Liver (tissue), 9 donors: ENCODE results near the gene BARHL2. TPM values are rescaled to one million over a fixed set of nuclear protein-coding genes. Genes with fewer than 3 reads are reported as not detected.

ENCODE experiments used
- DNase-seq: peaks from one replicate; pipeline ENCODE4 v3.0.0-alpha.2; 2017; ENCODE audit warnings: low spot score
- H3K27ac ChIP-seq, 2 donors: one replicate each; pipeline ENCODE4 v1.7.0; 2013; ENCODE audit warnings: inconsistent platforms in 2 of 2, low read length in 2 of 2, control low read depth in 1 of 2, low read depth in 1 of 2, mild to moderate bottlenecking in 1 of 2
- H3K27me3 ChIP-seq, 4 donors: one replicate each; pipeline versions ENCODE4 v1.6.1 to v1.7.0; 2013; ENCODE audit warnings: low read length in 3 of 4, inconsistent platforms in 1 of 4, mild to moderate bottlenecking in 1 of 4, moderate library complexity in 1 of 4; ENCODE audit not compliant: control insufficient read depth in 4 of 4, insufficient read depth in 4 of 4
- H3K36me3 ChIP-seq, 4 donors: one replicate each; pipeline versions ENCODE4 v1.6.1 to v1.7.0; 2013; ENCODE audit warnings: low read length in 3 of 4, mild to moderate bottlenecking in 3 of 4, low read depth in 1 of 4, moderate library complexity in 1 of 4; ENCODE audit not compliant: control insufficient read depth in 4 of 4, insufficient read depth in 3 of 4
- H3K4me1 ChIP-seq, 4 donors: one replicate each; pipeline versions ENCODE4 v1.6.1 to v1.7.0; 2013; ENCODE audit warnings: low read length in 3 of 4, mild to moderate bottlenecking in 3 of 4, moderate library complexity in 1 of 4; ENCODE audit not compliant: control insufficient read depth in 4 of 4, insufficient read depth in 4 of 4
- H3K4me3 ChIP-seq, 3 donors: one replicate each; pipeline versions ENCODE4 v1.6.1 to v1.7.0; 2013; ENCODE audit warnings: low read length in 3 of 3, control low read depth in 1 of 3, low read depth in 1 of 3, mild to moderate bottlenecking in 1 of 3
- H3K9ac ChIP-seq, 2 donors: one replicate each; pipeline ENCODE4 v1.7.0; 2013; ENCODE audit warnings: low read length in 2 of 2, mild to moderate bottlenecking in 2 of 2, moderate library complexity in 2 of 2, control low read depth in 1 of 2, low read depth in 1 of 2
- H3K9me3 ChIP-seq, 4 donors: one replicate each; pipeline versions ENCODE4 v1.6.1 to v1.7.0; 2013; ENCODE audit warnings: low read length in 3 of 4; ENCODE audit not compliant: control insufficient read depth in 4 of 4
- FOXA1 ChIP-seq: IDR thresholded peaks from 2 replicates; pipeline ENCODE4 v1.6.1; 2016; ENCODE audit warnings: antibody characterized with exemption
- FOXA2 ChIP-seq: IDR thresholded peaks from 2 replicates; pipeline ENCODE4 v1.6.1; 2016; ENCODE audit warnings: antibody characterized with exemption
- HNF4A ChIP-seq, 2 donors: conservative IDR thresholded peaks; 2 replicates each; pipeline ENCODE4 v1.6.1; 2016; ENCODE audit warnings: antibody characterized with exemption in 2 of 2, mild to moderate bottlenecking in 2 of 2
- RAD21 ChIP-seq, 2 donors: IDR thresholded peaks; 2 replicates each; pipeline ENCODE4 v1.6.1; 2016; ENCODE audit warnings: antibody characterized with exemption in 2 of 2, mild to moderate bottlenecking in 2 of 2
- REST ChIP-seq: IDR thresholded peaks from 2 replicates; pipeline ENCODE4 v1.6.1; 2016; ENCODE audit warnings: antibody characterized with exemption, mild to moderate bottlenecking
- SP1 ChIP-seq: IDR thresholded peaks from 2 replicates; pipeline ENCODE4 v1.6.1; 2018; ENCODE audit warnings: antibody characterized with exemption, mild to moderate bottlenecking
- WGBS: extraction: QIAGEN DNeasy Blood & Tissue Kit; methylation state at CpG from one replicate; pipeline ENCODE4 v1.1.7; 2013; 5-methylcytosine and 5-hydroxymethylcytosine counted together
- polyA plus RNA-seq, 2 donors: library from polyadenylated mRNA; stranded (reverse) in 1 of 2; unstranded in 1 of 2; fragments of 200-250 nt in 1 of 2; fragments of >200 nt in 1 of 2; fragmentation: Nextera tagmentation in 1 of 2; extraction: Ambion mirVana in 1 of 2; gene quantifications; one replicate each; pipeline versions ENCODE4 v1.2.1 to v1.2.3, GENCODE V29; 2013 to 2015
- total RNA-seq, 2 donors: library from RNA; depleted of rRNA; stranded (reverse); fragments of >200 nt; gene quantifications; one replicate each; pipeline ENCODE4 v1.2.3, GENCODE V29; 2014
- TF ChIP-seq, protein P1 (sequence below): fragments of 150-350 bp; IDR thresholded peaks from 2 replicates; pipeline ENCODE4 v1.5.1; 2017; ENCODE audit warnings: improper control_type of control experiment, low read depth, low read length; ENCODE audit not compliant: missing input control
- TF ChIP-seq, protein P2 (sequence below): IDR thresholded peaks from 2 replicates; pipeline ENCODE4 v1.6.1; 2016; ENCODE audit warnings: antibody characterized with exemption
- TF ChIP-seq, protein P3 (sequence below): IDR thresholded peaks from 2 replicates; pipeline ENCODE4 v1.6.1; 2016; ENCODE audit warnings: antibody characterized with exemption
- donor health status: healthy.
- donor health status: healthy.
- donor health status: healthy.
- donor health status: healthy.
- donor health status: healthy.

BARHL2 gene
- total and polyA plus RNA-seq, 4 donors = not detected

DNA sequence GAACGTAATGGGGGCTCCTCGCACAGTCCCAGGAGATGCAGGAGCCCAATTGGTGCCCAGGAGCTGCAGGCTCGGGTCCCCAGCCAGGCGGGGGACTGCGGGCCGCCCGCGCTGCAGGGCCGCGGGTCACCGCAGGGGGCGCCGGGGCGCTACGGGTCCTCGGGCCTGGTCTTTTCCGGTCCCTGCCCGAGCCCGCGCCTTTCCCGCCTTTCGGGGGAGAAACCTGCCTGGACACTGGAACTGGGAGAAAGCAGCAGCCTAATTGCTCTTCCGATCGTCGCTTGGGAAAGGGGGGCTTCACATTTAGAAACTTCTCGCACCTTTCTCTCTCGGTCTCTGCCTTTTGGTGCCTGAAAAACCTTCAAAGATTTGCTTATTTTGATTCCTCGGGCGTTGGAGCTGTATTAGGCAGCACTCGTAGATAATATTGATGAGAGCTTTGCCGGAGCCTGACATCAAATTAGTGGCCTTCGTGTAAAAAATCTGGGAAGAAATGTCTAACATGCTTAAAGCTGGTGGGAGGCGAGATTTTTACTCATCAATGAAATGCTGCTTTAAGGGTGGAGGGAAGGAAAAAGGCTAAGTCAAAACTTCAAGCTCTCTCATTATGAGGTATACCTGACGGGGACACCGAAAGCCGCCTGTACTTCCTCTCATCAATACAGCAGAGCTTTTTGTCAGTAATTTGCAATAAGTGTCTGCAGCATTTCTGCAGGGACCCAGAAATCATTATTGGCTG lies 12.6 kb upstream of the BARHL2 start:
- peaks cover 0 to 35% (median 18%) of the 10 kb centered on the region in 4 donors for H3K27me3 ChIP-seq
- no peak overlapping the region for H3K9ac ChIP-seq
- 14% methylated on average over 36 of the region's 36 CpGs for WGBS
- no peak overlapping the region for H3K27ac ChIP-seq
- H3K36me3 ChIP-seq = no peaks in the 10 kb centered on the region
- peak overlapping the region in 1 of 3 donors; percentile 23 for H3K4me3 ChIP-seq
- TF ChIP-seq, protein P1, sequence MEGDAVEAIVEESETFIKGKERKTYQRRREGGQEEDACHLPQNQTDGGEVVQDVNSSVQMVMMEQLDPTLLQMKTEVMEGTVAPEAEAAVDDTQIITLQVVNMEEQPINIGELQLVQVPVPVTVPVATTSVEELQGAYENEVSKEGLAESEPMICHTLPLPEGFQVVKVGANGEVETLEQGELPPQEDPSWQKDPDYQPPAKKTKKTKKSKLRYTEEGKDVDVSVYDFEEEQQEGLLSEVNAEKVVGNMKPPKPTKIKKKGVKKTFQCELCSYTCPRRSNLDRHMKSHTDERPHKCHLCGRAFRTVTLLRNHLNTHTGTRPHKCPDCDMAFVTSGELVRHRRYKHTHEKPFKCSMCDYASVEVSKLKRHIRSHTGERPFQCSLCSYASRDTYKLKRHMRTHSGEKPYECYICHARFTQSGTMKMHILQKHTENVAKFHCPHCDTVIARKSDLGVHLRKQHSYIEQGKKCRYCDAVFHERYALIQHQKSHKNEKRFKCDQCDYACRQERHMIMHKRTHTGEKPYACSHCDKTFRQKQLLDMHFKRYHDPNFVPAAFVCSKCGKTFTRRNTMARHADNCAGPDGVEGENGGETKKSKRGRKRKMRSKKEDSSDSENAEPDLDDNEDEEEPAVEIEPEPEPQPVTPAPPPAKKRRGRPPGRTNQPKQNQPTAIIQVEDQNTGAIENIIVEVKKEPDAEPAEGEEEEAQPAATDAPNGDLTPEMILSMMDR = peak; percentile 27
- no peak for TF ChIP-seq FOXA2
- TF ChIP-seq, protein P2, sequence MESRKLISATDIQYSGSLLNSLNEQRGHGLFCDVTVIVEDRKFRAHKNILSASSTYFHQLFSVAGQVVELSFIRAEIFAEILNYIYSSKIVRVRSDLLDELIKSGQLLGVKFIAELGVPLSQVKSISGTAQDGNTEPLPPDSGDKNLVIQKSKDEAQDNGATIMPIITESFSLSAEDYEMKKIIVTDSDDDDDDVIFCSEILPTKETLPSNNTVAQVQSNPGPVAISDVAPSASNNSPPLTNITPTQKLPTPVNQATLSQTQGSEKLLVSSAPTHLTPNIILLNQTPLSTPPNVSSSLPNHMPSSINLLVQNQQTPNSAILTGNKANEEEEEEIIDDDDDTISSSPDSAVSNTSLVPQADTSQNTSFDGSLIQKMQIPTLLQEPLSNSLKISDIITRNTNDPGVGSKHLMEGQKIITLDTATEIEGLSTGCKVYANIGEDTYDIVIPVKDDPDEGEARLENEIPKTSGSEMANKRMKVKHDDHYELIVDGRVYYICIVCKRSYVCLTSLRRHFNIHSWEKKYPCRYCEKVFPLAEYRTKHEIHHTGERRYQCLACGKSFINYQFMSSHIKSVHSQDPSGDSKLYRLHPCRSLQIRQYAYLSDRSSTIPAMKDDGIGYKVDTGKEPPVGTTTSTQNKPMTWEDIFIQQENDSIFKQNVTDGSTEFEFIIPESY = no peak
- H3K9me3 ChIP-seq = peaks cover 0 to 3% (median 0%) of the 10 kb centered on the region in 4 donors
- H3K4me1 ChIP-seq = peaks cover 14 to 23% (median 19%) of the 10 kb centered on the region in 4 donors
- no peak for DNase-seq

DNA sequence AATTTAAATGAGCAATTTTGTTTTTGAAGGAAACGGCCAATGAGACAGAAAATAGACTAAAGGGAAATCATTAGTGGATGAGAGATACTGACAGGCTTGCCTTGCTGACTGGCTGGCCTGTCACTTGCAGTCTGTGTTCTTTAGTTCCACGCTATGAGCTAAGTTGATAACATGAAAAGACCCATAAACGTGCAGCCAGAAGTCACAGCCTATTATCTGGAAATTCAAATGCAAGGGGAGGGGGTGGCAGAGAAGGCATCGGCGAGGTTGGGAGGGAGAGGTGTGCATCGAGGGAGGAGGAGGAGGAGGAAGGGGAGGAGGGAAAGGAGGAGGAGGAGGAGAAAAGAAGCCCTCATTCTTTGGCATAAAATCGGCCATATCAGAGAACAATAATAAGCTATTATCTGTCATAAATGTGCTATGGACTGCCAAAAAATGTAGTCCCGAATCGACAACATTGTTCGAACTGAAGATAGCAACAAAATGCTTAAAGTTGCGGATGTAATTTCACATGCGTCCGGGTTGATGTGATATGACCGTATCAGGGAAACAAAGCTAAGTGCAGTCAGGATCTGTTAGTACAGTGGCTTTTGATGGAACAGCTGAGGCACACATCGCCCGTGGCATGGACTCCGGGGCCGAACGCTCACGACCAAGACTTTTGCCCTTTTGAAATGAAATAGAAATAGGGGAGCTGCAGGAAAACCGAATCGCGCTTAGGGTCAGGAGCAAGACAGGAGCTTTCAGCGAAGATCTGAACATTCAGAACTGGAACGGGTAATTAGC lies 11.6 kb upstream of the BARHL2 start:
- H3K4me1 ChIP-seq = peaks cover 14 to 26% (median 21%) of the 10 kb centered on the region in 4 donors
- WGBS = 11% methylated on average over 25 of the region's 25 CpGs

More for the DNA sequence above, 11.6 kb upstream of the BARHL2 start:
- TF ChIP-seq, protein P3, sequence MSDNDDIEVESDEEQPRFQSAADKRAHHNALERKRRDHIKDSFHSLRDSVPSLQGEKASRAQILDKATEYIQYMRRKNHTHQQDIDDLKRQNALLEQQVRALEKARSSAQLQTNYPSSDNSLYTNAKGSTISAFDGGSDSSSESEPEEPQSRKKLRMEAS = no peak
- no peak for TF ChIP-seq RAD21 (IDR thresholded peaks at IDR 0.05)
- no peak for TF ChIP-seq FOXA2
- no peak for TF ChIP-seq SP1
- no peak for TF ChIP-seq HNF4A (conservative IDR thresholded peaks at IDR 0.05)
- no peak for TF ChIP-seq FOXA1
- no peak for TF ChIP-seq REST
- H3K9ac ChIP-seq = no peak overlapping the region
- no peaks in the 10 kb centered on the region for H3K36me3 ChIP-seq
- H3K4me3 ChIP-seq = no peak overlapping the region
- H3K27ac ChIP-seq = no peak overlapping the region
- H3K27me3 ChIP-seq = peaks cover 0 to 41% (median 22%) of the 10 kb centered on the region in 4 donors
- DNase-seq = no peak
- H3K9me3 ChIP-seq = peaks cover 0 to 3% (median 0%) of the 10 kb centered on the region in 4 donors
